GM19452 (cell line): ENCODE results near the gene FSCN2.

Source experiments
- ATAC-seq: cut with Tn5 transposase; IDR thresholded peaks from one replicate; pipeline ENCODE4 v1.9.1; 2021; ENCODE audit not compliant: unreplicated experiment

The FSCN2 gene

GRCh38 chr17:81527591-81528383 lies at the start of gene FSCN2:
Gene FSCN2, plus strand, starts transcription at chr17:81528377. Its CDS starts 155 bp downstream, at chr17:81528532.
- ATAC-seq, result no peak

GRCh38 chr17:81479175-81480071 lies 48.8 kb upstream of the FSCN2 start:
- ATAC-seq, result no peak

GRCh38 chr17:81480140-81481072 lies 47.8 kb upstream of the FSCN2 start:
- no peak for ATAC-seq

GRCh38 chr17:81481073-81481799 lies 46.9 kb upstream of the FSCN2 start:
- no peak for ATAC-seq

GRCh38 chr17:81481815-81482505 lies 46.2 kb upstream of the FSCN2 start:
- no peak for ATAC-seq

- ATAC-seq, result no peak
These were observed 45.5 kb upstream of the FSCN2 start for GRCh38 chr17:81482673-81483072.

- ATAC-seq, result no peak
These were observed 44.9 kb upstream of the FSCN2 start for GRCh38 chr17:81483085-81483861.

GRCh38 chr17:81483862-81484194 lies 44.3 kb upstream of the FSCN2 start:
- ATAC-seq, result no peak

GRCh38 chr17:81484195-81484979 lies 43.8 kb upstream of the FSCN2 start:
- peak; percentile 75 for ATAC-seq

GRCh38 chr17:81486199-81486810 lies 41.9 kb upstream of the FSCN2 start:
- ATAC-seq, result no peak

- ATAC-seq, result no peak
These were observed 41.1 kb upstream of the FSCN2 start for GRCh38 chr17:81487089-81487486.

- no peak for ATAC-seq
These were observed 40.5 kb upstream of the FSCN2 start for GRCh38 chr17:81487487-81488275.

- no peak for ATAC-seq
These were observed 39.8 kb upstream of the FSCN2 start for GRCh38 chr17:81488276-81488860.

- ATAC-seq, result no peak
These were observed 38.9 kb upstream of the FSCN2 start for GRCh38 chr17:81489012-81489997.
